GM13976 (cell line): ENCODE results near the gene ARVCF.

ENCODE experiments used
- DNase-seq: peaks from one replicate; pipeline ENCODE4 v3.0.0; 2012; ENCODE audit warnings: low spot score
- in situ Hi-C: fragments of 300-500 bp; cut with MboI; formaldehyde crosslinking; loops from one replicate; pipeline ENCODE4 v1.12.0; 2022; ENCODE audit warnings: low sequenced_read_pairs, mixed read lengths, inconsistent platforms; ENCODE audit not compliant: unreplicated experiment
- TF ChIP-seq, protein P1 (sequence below): IDR thresholded peaks from 2 replicates; pipeline ENCODE4 v1.5.1; 2012; ENCODE audit warnings: borderline replicate concordance, mild to moderate bottlenecking; ENCODE audit not compliant: insufficient read depth; ENCODE audit errors: extremely low read depth, missing control alignments, control extremely low read depth

Gene ARVCF

DNA sequence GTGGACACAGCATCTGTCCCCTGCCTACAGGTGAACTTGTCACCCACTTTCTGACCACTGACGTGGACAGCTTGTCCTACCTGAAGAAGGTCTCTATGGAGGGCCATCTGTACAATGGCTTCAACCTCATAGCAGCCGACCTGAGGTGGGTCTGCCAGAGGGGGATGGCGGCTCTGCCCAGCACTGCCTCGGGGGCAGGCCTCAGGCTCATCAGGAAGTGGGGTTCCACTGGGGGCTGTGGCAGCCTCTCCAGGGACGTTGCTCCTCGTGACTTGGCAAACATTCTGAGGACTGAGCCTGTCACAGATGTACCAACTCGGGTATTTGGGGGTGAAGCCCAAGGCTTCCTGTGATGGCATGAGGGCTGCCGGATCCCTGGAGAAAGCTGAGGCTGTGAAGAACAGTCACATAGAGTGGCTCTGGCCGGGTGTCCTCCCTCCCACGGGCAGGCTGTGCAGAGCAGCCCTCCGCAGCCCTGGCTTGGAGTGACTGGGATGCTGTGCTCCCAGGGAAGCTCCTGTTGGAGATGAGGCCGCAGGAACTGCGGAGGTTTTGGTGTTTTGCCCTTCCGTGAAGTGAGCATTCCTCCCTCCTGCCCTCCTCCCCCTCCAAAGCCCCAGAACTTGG is 36.9 kb upstream of the ARVCF start:
- TF ChIP-seq, protein P1, sequence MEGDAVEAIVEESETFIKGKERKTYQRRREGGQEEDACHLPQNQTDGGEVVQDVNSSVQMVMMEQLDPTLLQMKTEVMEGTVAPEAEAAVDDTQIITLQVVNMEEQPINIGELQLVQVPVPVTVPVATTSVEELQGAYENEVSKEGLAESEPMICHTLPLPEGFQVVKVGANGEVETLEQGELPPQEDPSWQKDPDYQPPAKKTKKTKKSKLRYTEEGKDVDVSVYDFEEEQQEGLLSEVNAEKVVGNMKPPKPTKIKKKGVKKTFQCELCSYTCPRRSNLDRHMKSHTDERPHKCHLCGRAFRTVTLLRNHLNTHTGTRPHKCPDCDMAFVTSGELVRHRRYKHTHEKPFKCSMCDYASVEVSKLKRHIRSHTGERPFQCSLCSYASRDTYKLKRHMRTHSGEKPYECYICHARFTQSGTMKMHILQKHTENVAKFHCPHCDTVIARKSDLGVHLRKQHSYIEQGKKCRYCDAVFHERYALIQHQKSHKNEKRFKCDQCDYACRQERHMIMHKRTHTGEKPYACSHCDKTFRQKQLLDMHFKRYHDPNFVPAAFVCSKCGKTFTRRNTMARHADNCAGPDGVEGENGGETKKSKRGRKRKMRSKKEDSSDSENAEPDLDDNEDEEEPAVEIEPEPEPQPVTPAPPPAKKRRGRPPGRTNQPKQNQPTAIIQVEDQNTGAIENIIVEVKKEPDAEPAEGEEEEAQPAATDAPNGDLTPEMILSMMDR, result no peak
- in situ Hi-C loops, result no loop called here
- DNase-seq, result no peak

- TF ChIP-seq, protein P1, result no peak
- no peak for DNase-seq
- in situ Hi-C loops, result no loop called here
Observed at GRCh38 chr22:20052309-20053259, 36.0 kb upstream of the ARVCF start.

- in situ Hi-C loops, result no loop called here
- TF ChIP-seq, protein P1, result no peak
- no peak for DNase-seq
Observed at GRCh38 chr22:20051927-20052308, 35.3 kb upstream of the ARVCF start.

DNA sequence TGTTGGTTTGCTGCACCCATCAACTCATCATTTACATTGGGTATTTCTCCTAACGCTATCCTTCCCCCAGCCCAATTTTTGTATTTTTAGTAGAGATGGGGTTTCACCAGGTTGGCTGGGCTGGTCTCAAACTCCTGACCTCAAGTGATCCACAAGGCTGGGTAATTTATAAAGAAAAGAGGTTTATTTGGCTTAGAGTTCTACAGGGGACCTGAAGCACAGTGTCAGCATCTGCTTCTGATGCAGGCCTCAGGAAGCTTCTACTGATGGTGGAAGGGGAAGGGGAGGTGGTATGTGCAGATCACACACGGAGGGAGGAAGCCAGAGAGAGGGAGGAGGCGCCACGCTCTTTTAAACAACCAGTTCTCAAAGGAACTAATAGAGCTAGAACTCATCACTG is 30.1 kb upstream of the ARVCF start:
- in situ Hi-C loops, result no loop called here
- TF ChIP-seq, protein P1, result no peak
- no peak for DNase-seq

- TF ChIP-seq, protein P1, result no peak
- no peak for DNase-seq
- in situ Hi-C loops, result no loop called here
Observed at GRCh38 chr22:20044495-20045151, 28.0 kb upstream of the ARVCF start.

DNA sequence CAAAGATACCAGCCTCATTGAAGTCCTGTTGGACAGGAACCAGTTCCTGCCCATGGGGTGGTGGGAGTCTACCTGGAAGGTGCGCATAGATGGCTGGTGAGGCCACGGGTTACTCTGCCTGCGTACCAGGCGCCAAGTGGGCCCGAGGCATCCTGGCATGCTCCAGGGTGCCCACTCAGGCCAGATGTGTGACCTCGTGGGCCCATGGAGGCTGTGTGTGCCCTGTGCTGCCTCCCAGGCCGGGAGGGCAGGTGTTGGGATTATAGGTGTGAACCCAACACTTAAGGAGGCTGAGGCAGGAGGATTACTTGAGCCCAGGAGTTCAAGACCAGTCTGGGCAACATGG is 27.3 kb upstream of the ARVCF start:
- in situ Hi-C loops, result no loop called here
- no peak for DNase-seq
- TF ChIP-seq, protein P1, result no peak
